B cell (primary cell): ENCODE measurements around the gene ATP13A5.

Source experiments
- EZH2 ChIP-seq: IDR thresholded peaks from 2 replicates; pipeline ENCODE4 v1.6.1; 2012; ENCODE audit warnings: borderline replicate concordance, low read depth, mild to moderate bottlenecking, moderate library complexity, low read length; ENCODE audit not compliant: insufficient read depth, poor library complexity, severe bottlenecking
- TF ChIP-seq, protein P1 (sequence below): fragments of 200-600 bp; IDR thresholded peaks from one replicate; pipeline ENCODE4 v1.8.0; 2022; ENCODE audit warnings: antibody characterized with exemption, mild to moderate bottlenecking

DNA sequence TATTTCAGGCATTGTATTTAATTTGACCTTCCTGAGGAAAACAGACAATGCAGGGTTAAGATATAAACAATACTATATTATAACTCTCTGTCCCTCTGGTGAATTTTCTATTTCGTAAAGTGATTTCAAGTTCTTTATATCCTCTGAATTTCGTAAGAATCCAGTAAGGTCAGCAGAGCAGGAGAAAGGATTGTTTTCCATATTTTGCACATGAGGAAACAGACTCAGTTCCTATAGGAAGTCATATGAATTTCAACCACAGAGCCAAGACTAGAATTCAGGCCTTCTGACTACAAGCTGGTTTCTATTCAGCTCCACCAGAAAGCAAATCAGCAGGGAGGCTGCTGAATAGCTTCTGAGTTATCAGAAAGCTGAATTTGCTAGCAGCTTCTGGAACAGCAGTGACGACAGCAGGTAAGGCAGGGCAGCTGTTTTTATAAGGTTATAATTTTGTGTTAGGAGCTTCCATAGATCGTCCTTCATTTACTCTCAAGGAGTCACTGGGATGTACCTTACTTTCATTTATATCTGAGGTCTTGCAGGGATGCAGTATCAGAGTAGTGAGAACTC is 148.6 kb downstream of the ATP13A5 start:
- TF ChIP-seq, protein P1, sequence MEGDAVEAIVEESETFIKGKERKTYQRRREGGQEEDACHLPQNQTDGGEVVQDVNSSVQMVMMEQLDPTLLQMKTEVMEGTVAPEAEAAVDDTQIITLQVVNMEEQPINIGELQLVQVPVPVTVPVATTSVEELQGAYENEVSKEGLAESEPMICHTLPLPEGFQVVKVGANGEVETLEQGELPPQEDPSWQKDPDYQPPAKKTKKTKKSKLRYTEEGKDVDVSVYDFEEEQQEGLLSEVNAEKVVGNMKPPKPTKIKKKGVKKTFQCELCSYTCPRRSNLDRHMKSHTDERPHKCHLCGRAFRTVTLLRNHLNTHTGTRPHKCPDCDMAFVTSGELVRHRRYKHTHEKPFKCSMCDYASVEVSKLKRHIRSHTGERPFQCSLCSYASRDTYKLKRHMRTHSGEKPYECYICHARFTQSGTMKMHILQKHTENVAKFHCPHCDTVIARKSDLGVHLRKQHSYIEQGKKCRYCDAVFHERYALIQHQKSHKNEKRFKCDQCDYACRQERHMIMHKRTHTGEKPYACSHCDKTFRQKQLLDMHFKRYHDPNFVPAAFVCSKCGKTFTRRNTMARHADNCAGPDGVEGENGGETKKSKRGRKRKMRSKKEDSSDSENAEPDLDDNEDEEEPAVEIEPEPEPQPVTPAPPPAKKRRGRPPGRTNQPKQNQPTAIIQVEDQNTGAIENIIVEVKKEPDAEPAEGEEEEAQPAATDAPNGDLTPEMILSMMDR, result no peak
- no peak for TF ChIP-seq EZH2
